GM12878 (cell line): ENCODE data around the gene BATF. TPM values are rescaled to one million over a fixed set of nuclear protein-coding genes. Genes with fewer than 3 reads are reported as not detected.

ENCODE experiments used
- CBX5 ChIP-seq: sonication (generic); IDR thresholded peaks from 2 replicates; pipeline ENCODE4 v1.6.1; 2016; ENCODE audit warnings: low read depth, moderate library complexity, mild to moderate bottlenecking, inconsistent platforms
- CREM ChIP-seq: IDR thresholded peaks from 2 replicates; pipeline ENCODE4 v1.6.1; 2014; ENCODE audit warnings: antibody characterized with exemption, low read depth
- E4F1 ChIP-seq: fragments of 450-650 bp; IDR thresholded peaks from 2 replicates; pipeline ENCODE4 v1.6.1; 2018; ENCODE audit warnings: borderline replicate concordance, mild to moderate bottlenecking; ENCODE audit not compliant: partially characterized antibody
- EED ChIP-seq: sonication (generic); IDR thresholded peaks from 2 replicates; pipeline ENCODE4 v1.6.1; 2016; ENCODE audit warnings: antibody characterized with exemption, low read depth
- ELK1 ChIP-seq: IDR thresholded peaks from 2 replicates; pipeline ENCODE4 v1.6.1; 2012; ENCODE audit warnings: low read depth, low read length, improper control_type of control experiment
- EP300 ChIP-seq, 2 experiments: fragments of 150-350 bp in 1 of 2; IDR thresholded peaks; 2 replicates each; pipeline ENCODE4 v1.6.1; 2011 to 2012; ENCODE audit warnings: low read depth in 2 of 2, low read length in 2 of 2, borderline replicate concordance in 1 of 2, improper control_type of control experiment in 1 of 2, inconsistent platforms in 1 of 2; ENCODE audit not compliant: control insufficient read depth in 1 of 2
- EZH2 ChIP-seq: IDR thresholded peaks from 2 replicates; pipeline ENCODE4 v1.6.1; 2012; ENCODE audit warnings: low read depth, mild to moderate bottlenecking, control low read depth, inconsistent platforms, low read length, borderline replicate concordance; ENCODE audit not compliant: control insufficient read depth
- JUND ChIP-seq: IDR thresholded peaks from 2 replicates; pipeline ENCODE4 v1.6.1; 2012; ENCODE audit warnings: low read depth, mild to moderate bottlenecking, low read length, improper control_type of control experiment, moderate library complexity
- MTA3 ChIP-seq: IDR thresholded peaks from 2 replicates; pipeline ENCODE4 v1.6.1; 2012; ENCODE audit warnings: low read length, inconsistent platforms, borderline replicate concordance
- NBN ChIP-seq: fragments of 450-650 bp; IDR thresholded peaks from 2 replicates; pipeline ENCODE4 v1.6.1; 2016
- NR2C2 ChIP-seq: IDR thresholded peaks from 2 replicates; pipeline ENCODE4 v1.6.1; 2011; ENCODE audit warnings: borderline replicate concordance, low read depth; ENCODE audit not compliant: control insufficient read depth, insufficient read length
- NR2F1 ChIP-seq: fragments of 450-650 bp; conservative IDR thresholded peaks from 2 replicates; pipeline ENCODE4 v1.6.1; 2017; ENCODE audit warnings: mild to moderate bottlenecking
- NRF1 ChIP-seq: conservative IDR thresholded peaks from 2 replicates; pipeline ENCODE4 v1.6.1; 2011; ENCODE audit warnings: mild to moderate bottlenecking, low read depth, low read length, improper control_type of control experiment
- PAX8 ChIP-seq: fragments of 450-650 bp; IDR thresholded peaks from 2 replicates; pipeline ENCODE4 v1.6.1; 2017; ENCODE audit warnings: mild to moderate bottlenecking, moderate library complexity
- RELB ChIP-seq: fragments of 450-650 bp; IDR thresholded peaks from 2 replicates; pipeline ENCODE4 v1.6.1; 2017; ENCODE audit warnings: low read depth, mild to moderate bottlenecking, moderate library complexity
- SKIL ChIP-seq: fragments of 450-650 bp; IDR thresholded peaks from 2 replicates; pipeline ENCODE4 v1.6.1; 2017; ENCODE audit warnings: mild to moderate bottlenecking, low read depth, inconsistent platforms; ENCODE audit not compliant: poor library complexity, severe bottlenecking
- SMARCA5 ChIP-seq: fragments of 450-650 bp; IDR thresholded peaks from 2 replicates; pipeline ENCODE4 v1.6.1; 2017; ENCODE audit warnings: mild to moderate bottlenecking
- STAT3 ChIP-seq: IDR thresholded peaks from 2 replicates; pipeline ENCODE4 v1.6.1; 2011; ENCODE audit warnings: low read depth, low read length, improper control_type of control experiment
- USF1 ChIP-seq: IDR thresholded peaks from 2 replicates; pipeline ENCODE4 v1.6.1; 2011; ENCODE audit warnings: borderline replicate concordance, low read depth, mild to moderate bottlenecking, moderate library complexity, mixed read lengths, low read length; ENCODE audit not compliant: insufficient read depth; ENCODE audit errors: extremely low read length
- YY1 ChIP-seq: IDR thresholded peaks from 2 replicates; pipeline ENCODE4 v1.6.1; 2011; ENCODE audit warnings: low read depth, mild to moderate bottlenecking, low read length
- ZBED1 ChIP-seq: IDR thresholded peaks from 2 replicates; pipeline ENCODE4 v1.6.1; 2016; ENCODE audit warnings: borderline replicate concordance
- ZNF217 ChIP-seq: fragments of 450-650 bp; IDR thresholded peaks from 2 replicates; pipeline ENCODE4 v1.6.1; 2017; ENCODE audit warnings: antibody characterized with exemption, mild to moderate bottlenecking
- ZNF622 ChIP-seq: fragments of 450-650 bp; IDR thresholded peaks from 2 replicates; pipeline ENCODE4 v1.6.1; 2017; ENCODE audit warnings: mild to moderate bottlenecking, inconsistent platforms
- polyA plus RNA-seq, 11 experiments: library from polyadenylated mRNA; depleted of rRNA in 4 of 11; unstranded in 6 of 11; stranded (reverse) in 5 of 11; fragments of >200 nt; fragmentation: Nextera tagmentation in 4 of 11; fragmentation: Illumina TruSeq in 1 of 11; extraction: Ambion mirVana in 4 of 11; extraction: Trizol in 1 of 11; gene quantifications; 1 replicate in 1 of 11; 2 replicates in 10 of 11; pipeline versions ENCODE4 v1.2.1 to v1.2.3, GENCODE V29; 2011 to 2016; ENCODE audit warnings: inconsistent platforms in 2 of 11, missing spikeins in 2 of 11, low read depth in 1 of 11
- total RNA-seq, 4 experiments: library from RNA; depleted of rRNA in 3 of 4; stranded (reverse); fragments of >200 nt in 3 of 4; fragmentation: Illumina TruSeq in 1 of 4; extraction: Trizol in 1 of 4; gene quantifications; 2 replicates each; pipeline versions ENCODE4 v1.2.1 to v1.2.3, GENCODE V29; 2013 to 2021

BATF gene
- total and polyA plus RNA-seq, 10 of the 15 experiments (the other 5 are each of a cell fraction or from before 2014, with no cell fraction given): 10.0 to 154 (median 103) TPM

GRCh38 chr14:75487155-75487671 lies 35.1 kb upstream of the BATF start (continued):
- peak; percentile 75 to 86; a peak in 3 of 4 replicates for TF ChIP-seq EP300 (IDR thresholded peaks at IDR 0.05; ENCODE audit: borderline replicate concordance in 1 of 2, control insufficient read depth in 1 of 2, low read depth in 2 of 2, low read length in 2 of 2)
- TF ChIP-seq MTA3: peak; percentile 97
- peak; percentile 78; the same call in 1 of the 2 replicates for TF ChIP-seq ZBED1
- no peak for TF ChIP-seq STAT3
- TF ChIP-seq NR2F1: peak; percentile 57; the same call in 1 of the 2 replicates
- TF ChIP-seq SKIL: peak; percentile 81
- TF ChIP-seq E4F1: no peak
- no peak for TF ChIP-seq SMARCA5
- TF ChIP-seq NR2C2: no peak
- no peak for TF ChIP-seq USF1
- no peak for TF ChIP-seq CBX5
- no peak for TF ChIP-seq EZH2
- TF ChIP-seq ZNF622: no peak
- TF ChIP-seq ZNF217: peak; percentile 83; the same call in 1 of the 2 replicates
- TF ChIP-seq NBN: peak; percentile 89
- TF ChIP-seq YY1: no peak
- TF ChIP-seq ELK1: no peak
- peak; percentile 100 for TF ChIP-seq EED
- no peak for TF ChIP-seq PAX8
- peak; percentile 89 for TF ChIP-seq CREM
- TF ChIP-seq RELB: peak; percentile 94
- TF ChIP-seq JUND: 0 out of 2 replicates have a peak, but pooled peaks have one; percentile 39
- TF ChIP-seq NRF1: no peak
